ENCODE data around the gene GUCA2B. TPM values are rescaled to one million over a fixed set of nuclear protein-coding genes. Genes with fewer than 3 reads are reported as not detected.
A peak's percentile ranks its signal among the peaks of the same experiment; 100 is the strongest.

The GUCA2B gene
- not detected for polyA plus RNA-seq (ENCODE audit: insufficient read length in 3 of 3)
- long read RNA-seq, donor 1, result 0 reads
- long read RNA-seq, donor 2, result 0 reads
- long read RNA-seq, donor 3, result 0 reads
- long read RNA-seq, donor 4, result 0 reads
- long read RNA-seq, donor 5, result 0 reads
- long read RNA-seq, donor 6, result 0 reads
- long read RNA-seq, donor 7, result 0 reads
- long read RNA-seq, donor 8, result 0 reads
- long read RNA-seq, donor 9, result 0 reads
- long read RNA-seq, donor 10, result 0 reads
- long read RNA-seq, donor 11, result 0 reads
- long read RNA-seq, donor 12, partial matches to known transcripts, result 0 of 1 reads
- long read RNA-seq, donor 12, other reads (novel, unspliced or antisense), result 0 of 1 reads
- long read RNA-seq, donor 13, result 0 reads
- long read RNA-seq, donor 14, result 0 reads
- long read RNA-seq, donor 15, result 0 reads
- long read RNA-seq, donor 16, result 0 reads

DNA sequence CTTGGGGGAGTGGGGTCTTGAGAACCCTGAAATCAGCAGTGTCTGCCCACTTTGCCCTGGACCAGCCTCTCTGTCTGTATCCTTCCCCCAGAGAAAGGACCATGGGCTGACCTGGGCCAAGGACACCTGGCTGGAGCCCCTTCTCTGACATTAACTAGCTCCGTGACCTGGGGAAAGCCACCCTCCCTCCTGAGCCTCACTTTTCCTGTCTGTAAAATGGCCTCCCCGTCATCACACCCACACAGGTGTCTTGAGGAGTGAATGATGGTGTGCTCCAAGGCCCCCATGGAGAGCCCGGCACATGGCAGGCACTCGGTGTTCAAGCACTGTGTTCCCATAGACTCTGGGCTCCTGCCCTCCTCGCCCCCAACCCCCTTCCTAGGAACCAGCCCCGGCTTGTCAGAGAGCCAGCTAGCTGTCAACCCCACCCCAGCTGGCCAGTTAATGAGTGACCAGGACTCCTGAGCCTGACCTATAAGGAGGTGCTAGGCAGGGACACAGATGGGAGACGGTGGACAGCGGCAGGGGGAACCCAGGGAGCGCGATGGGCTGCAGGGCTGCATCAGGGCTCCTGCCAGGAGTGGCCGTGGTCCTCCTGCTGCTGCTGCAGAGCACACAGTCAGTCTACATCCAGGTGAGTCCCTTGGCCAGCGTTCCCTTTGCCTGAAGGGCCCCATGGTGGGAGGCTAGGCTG, at the start of gene GUCA2B:
TSS of gene GUCA2B (plus strand) at position 504 of the 694 bp plus-strand sequence. CDS start at position 545, 41 bp downstream.
- DNase-seq (ENCODE audit: extremely low read depth in 1 of 11, low read depth in 9 of 11, low spot score in 4 of 11), result no peak

DNA sequence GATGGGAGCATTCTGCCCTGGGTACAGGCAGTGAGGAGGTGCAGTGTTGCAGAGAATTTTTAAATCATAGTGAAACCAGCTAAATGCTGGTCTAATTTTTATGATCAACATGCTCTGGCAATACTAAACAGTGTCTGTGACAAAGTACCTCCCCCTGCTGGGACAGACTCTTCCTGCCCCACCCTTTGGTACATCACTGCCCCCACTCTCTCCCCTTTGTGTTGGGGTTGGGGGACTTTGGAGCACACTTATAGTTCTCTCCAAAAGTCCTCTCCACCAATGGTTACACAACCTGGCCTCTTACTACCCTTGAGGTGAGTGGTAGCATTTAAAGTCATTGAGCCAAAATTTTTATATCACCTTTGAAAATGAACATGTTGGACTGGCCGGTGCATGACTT, 48.2 kb upstream of the GUCA2B start:
- no peak for DNase-seq (ENCODE audit: extremely low read depth in 1 of 11, low read depth in 9 of 11, low spot score in 4 of 11)

- no peak for DNase-seq (ENCODE audit: extremely low read depth in 1 of 11, low read depth in 9 of 11, low spot score in 4 of 11)
These were observed 44.9 kb upstream of the GUCA2B start for GRCh38 chr1:42108309-42108708.

GRCh38 chr1:42109600-42109999, 43.6 kb upstream of the GUCA2B start:
- DNase-seq (ENCODE audit: extremely low read depth in 1 of 11, low read depth in 9 of 11, low spot score in 4 of 11), result no peak

GRCh38 chr1:42114229-42114628, 39.0 kb upstream of the GUCA2B start:
- no peak for DNase-seq (ENCODE audit: extremely low read depth in 1 of 11, low read depth in 9 of 11, low spot score in 4 of 11)

DNA sequence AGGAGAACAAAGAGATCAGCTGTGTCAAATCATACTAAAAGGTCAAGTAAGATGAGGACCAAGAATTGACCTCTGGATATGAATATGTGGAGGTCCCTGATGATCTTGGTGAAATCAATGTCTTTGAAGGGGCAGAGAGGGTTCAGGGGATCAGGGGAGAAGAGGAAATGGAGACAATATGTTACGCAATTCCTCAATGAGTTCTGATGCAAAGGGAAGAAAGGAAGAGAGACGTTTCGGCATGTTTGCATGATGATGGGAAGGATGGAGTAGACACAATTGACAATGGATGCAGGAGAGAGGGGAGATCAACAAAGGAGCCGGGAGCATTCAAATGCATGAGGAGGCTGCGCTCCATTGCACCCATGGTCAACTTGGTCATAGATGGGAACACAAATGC, 36.0 kb upstream of the GUCA2B start:
- no peak for DNase-seq (ENCODE audit: extremely low read depth in 1 of 11, low read depth in 9 of 11, low spot score in 4 of 11)

DNA sequence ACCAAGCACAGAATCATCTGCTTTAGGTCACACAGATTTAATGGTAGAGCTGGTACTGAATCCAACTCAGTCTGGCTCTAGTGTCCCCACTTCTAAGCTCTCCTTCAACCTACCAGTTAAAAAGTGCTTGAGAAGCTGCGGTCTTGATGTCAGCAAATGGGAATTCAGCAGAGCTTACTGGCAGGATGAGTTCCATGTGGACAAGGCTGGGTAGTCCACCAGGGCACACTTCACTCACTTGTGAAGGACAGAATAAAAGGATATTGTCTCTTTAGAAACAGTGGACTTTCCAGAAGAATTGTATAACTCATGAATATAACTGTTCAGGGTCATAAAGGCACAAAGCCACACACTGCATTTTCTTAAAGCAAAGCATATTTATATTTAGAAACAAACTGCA, 35.1 kb upstream of the GUCA2B start:
- no peak for DNase-seq (ENCODE audit: extremely low read depth in 1 of 11, low read depth in 9 of 11, low spot score in 4 of 11)

DNA sequence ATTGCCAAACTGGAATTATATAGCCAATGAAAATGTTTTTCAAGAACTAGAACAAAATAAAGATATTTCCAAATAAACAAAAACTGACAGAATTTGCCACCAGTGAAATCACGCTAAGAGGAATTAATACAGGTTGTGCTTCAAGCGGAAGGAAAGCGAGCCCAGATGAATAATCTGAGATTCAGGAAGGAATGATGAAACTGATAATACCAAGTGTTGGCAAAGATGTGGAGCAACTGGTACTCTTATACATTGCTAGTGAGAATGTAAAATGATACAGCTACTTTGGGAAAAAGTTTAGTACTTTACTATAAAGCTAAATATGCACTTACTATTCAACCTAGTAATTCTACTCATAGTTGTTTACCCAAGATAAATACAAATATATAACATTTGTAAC, 30.8 kb upstream of the GUCA2B start:
- no peak for DNase-seq (ENCODE audit: extremely low read depth in 1 of 11, low read depth in 9 of 11, low spot score in 4 of 11)

GRCh38 chr1:42125552-42125951, 27.7 kb upstream of the GUCA2B start:
- DNase-seq (ENCODE audit: extremely low read depth in 1 of 11, low read depth in 9 of 11, low spot score in 4 of 11), result no peak

DNA sequence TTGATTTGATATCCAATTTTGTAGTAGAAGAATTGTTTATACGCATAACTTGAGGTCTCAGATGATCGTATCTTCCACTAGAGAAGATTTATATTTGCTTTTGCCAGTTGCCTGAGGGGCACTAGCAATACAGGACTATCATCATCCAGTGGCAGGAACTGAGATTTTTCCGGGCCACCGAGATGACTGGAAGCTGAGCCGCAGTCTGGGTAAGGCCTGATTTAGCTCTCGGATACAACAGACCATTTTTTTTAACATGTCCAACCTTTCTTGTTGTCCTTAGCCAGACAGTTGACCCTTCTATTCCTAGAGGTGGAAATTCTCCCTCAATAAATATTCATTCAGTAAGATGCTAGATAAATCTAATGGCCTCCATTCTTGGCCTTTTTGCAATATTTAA, 25.4 kb upstream of the GUCA2B start:
- DNase-seq (ENCODE audit: extremely low read depth in 1 of 11, low read depth in 9 of 11, low spot score in 4 of 11), result no peak

DNA sequence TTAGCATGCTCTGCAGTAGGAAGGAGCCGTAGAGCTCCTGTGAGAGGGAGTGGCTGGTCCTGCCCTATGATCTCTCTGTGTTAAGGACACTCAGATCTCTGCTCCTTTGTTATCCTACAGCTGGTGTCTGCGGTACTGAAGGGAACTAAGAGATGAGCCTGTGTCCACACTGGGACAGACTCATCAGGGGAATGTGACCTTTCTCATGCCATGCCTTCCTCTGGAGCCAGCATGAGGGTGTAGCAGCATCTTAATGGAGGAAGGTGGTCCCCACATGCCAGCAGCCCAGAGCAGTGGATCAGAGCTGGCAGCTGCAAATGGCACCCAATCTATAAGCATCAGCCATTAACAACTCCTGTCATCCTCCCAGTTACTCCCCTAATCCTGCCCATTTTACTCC, 24.7 kb upstream of the GUCA2B start:
- DNase-seq (ENCODE audit: extremely low read depth in 1 of 11, low read depth in 9 of 11, low spot score in 4 of 11), result no peak

- no peak for DNase-seq (ENCODE audit: extremely low read depth in 1 of 11, low read depth in 9 of 11, low spot score in 4 of 11)
These were observed 24.2 kb upstream of the GUCA2B start for GRCh38 chr1:42128964-42129363.

- no peak for DNase-seq (ENCODE audit: extremely low read depth in 1 of 11, low read depth in 9 of 11, low spot score in 4 of 11)
These were observed 23.0 kb upstream of the GUCA2B start for GRCh38 chr1:42130061-42130660.

DNA sequence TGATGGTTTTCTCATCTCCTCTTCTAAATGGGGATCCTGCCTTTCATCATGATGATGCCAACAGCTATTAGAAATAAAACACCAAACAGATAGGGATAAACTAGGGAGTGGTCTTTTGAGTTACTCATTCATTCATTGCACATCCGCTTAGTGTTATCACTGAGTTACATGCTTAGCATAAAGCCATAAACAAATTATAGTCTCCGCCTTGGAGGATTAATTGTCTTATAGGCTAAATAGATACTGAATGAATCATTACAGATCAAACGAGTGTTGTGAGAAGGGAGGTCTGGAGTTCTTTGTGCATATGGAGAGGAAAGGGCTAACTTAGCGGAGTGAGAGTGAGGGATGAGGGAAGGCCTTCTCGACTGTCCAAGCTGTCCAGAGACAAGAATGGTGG, 19.8 kb upstream of the GUCA2B start:
- DNase-seq (ENCODE audit: extremely low read depth in 1 of 11, low read depth in 9 of 11, low spot score in 4 of 11), result no peak

DNA sequence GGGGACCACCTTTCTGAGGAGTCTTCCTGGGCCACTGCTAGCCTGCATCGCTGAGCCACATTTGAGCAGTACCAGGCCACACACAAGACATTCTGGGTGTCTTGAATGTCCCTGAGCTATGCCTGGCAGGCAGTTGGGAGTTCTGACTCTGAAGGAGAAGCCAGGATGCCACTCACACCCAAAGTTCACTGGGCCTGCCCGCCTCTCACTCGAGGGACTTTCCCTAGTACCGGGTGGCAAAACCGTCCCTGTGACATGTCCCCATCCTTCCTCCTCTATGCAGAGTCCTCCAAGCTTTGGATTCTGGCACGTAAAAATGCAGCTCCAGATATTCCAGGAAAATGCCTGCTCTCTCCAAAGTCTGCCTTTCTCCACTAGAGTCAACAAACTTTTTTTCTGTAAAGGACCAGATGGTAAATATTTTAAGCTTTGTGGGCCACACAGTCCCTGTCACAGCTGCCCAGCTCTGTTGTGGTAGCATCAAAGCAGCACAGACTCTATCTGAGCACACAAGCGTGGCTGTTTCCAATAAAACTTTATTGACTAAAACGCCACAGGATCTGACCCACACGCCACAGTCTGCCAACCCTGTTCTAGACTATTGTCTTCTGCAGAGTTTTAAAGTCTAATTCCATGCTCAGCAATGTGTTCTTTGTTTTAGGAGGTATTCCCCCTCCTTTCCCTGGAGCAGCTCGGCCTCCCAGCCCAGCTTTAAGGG, 19.2 kb upstream of the GUCA2B start:
- DNase-seq (ENCODE audit: extremely low read depth in 1 of 11, low read depth in 9 of 11, low spot score in 4 of 11), result no peak

DNA sequence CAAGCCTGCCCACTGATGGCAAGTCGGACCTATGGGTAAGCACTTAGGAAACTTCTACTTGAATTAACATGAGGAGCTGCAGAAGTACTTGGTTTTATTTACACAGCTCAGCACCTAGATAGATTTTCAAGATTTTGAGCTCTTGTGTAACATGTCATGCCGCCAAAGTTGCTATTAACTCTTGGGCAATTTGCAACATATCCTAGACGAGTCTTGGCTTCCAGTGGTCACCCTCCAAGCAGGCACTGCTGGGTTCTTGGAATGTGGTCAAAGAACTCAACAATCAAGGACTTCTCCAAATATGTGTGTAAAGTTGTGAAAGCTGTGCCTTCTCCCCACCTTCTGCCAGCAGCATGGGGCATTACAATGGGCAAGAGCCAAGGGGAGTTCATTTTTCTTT, 17.8 kb upstream of the GUCA2B start:
- no peak for DNase-seq (ENCODE audit: extremely low read depth in 1 of 11, low read depth in 9 of 11, low spot score in 4 of 11)

- DNase-seq (ENCODE audit: extremely low read depth in 1 of 11, low read depth in 9 of 11, low spot score in 4 of 11), result no peak
These were observed 16.7 kb upstream of the GUCA2B start for GRCh38 chr1:42136466-42136865.

- peak in 1 of 11 donors; percentile 14 for DNase-seq (ENCODE audit: extremely low read depth in 1 of 11, low read depth in 9 of 11, low spot score in 4 of 11)
These were observed 15.4 kb upstream of the GUCA2B start for GRCh38 chr1:42137766-42138165.

- DNase-seq (ENCODE audit: extremely low read depth in 1 of 11, low read depth in 9 of 11, low spot score in 4 of 11), result no peak
These were observed 14.6 kb upstream of the GUCA2B start for GRCh38 chr1:42138586-42138985.

GRCh38 chr1:42139444-42139843, 13.8 kb upstream of the GUCA2B start:
- DNase-seq (ENCODE audit: extremely low read depth in 1 of 11, low read depth in 9 of 11, low spot score in 4 of 11), result no peak
